GM12874 (cell line): Measurements from ENCODE around the gene RPL7A.

Experiments used
- TF ChIP-seq, protein P1 (sequence below): IDR thresholded peaks from 2 replicates; pipeline ENCODE4 v1.5.1; 2011; ENCODE audit warnings: low read depth, mild to moderate bottlenecking, control low read depth, low read length, moderate library complexity; ENCODE audit not compliant: insufficient read depth

RPL7A gene

DNA sequence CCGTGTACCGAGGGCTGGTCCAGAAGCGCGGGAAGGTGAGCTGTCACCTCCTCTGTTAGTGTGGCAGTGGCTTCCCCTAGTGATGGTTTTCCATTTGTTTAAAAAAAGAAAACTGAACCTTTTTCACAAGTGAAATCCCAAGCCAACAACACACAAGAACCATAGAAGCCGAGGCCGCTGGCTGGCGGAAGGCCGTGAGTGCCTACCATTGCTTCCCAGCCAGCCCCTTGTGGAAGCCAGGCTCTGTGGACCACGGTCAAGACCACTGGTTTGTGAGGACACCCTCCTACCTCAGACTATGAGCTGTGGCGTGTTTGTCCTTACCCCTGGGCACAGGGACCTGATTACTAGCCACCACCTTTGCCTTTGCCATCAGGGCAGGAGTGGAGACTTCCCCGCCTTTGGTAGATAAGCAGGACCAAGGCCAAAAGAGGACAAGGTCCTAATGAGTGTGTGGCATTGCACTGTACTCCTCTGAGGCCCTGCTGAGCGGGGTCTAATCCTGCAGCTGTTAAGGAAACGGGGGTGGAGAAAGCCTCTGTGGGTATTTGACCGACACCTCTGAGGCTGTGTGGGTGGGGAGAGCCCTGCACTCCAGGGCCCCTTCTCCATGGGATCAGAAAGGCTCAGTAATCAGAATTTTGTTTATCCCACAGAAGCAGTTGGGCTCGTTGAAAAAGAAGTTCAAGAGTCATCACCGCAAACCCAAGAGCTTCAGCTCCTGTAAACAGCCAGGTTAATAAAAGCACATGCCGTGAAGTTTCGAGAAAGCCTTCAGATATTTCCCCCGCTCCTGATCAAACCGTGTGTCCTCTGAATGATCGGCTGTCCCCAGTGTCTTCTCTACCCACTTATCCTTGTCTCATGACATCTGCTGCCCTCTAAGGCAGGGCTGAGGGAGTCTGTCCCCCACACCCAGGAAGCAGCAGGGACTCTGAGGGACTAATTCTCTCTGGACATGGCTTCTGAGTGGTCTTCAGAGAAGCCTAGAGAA, 12.7 kb downstream of the RPL7A start:
- TF ChIP-seq, protein P1, sequence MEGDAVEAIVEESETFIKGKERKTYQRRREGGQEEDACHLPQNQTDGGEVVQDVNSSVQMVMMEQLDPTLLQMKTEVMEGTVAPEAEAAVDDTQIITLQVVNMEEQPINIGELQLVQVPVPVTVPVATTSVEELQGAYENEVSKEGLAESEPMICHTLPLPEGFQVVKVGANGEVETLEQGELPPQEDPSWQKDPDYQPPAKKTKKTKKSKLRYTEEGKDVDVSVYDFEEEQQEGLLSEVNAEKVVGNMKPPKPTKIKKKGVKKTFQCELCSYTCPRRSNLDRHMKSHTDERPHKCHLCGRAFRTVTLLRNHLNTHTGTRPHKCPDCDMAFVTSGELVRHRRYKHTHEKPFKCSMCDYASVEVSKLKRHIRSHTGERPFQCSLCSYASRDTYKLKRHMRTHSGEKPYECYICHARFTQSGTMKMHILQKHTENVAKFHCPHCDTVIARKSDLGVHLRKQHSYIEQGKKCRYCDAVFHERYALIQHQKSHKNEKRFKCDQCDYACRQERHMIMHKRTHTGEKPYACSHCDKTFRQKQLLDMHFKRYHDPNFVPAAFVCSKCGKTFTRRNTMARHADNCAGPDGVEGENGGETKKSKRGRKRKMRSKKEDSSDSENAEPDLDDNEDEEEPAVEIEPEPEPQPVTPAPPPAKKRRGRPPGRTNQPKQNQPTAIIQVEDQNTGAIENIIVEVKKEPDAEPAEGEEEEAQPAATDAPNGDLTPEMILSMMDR: no peak

DNA sequence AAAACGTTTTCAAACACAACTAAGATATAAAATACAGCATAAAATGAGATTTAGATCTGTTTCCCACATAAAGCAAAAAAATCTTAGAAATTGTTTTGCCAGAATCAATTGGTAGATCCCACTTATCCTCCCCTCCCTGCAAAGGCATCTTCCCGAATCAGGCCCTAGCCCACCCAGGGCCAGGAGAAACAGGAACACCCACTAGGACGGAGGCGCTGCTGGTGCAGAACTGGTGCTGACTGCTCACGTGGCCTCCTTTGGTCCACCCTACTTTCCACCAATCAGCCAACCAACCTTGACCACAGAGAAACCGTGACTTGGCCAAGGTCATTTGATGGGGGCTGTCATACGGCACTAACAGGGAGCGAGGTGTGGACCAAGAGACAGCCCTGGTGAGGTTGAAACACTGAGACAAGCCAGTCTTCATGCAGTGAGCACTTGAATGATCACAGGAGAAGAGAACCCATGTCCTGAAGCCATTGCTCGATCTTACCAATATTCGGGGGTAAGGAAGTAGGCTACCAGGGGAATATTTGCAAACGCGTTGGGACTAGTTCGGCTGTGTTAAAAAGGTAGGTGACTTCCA, 13.6 kb downstream of the RPL7A start:
- TF ChIP-seq, protein P1: no peak

DNA sequence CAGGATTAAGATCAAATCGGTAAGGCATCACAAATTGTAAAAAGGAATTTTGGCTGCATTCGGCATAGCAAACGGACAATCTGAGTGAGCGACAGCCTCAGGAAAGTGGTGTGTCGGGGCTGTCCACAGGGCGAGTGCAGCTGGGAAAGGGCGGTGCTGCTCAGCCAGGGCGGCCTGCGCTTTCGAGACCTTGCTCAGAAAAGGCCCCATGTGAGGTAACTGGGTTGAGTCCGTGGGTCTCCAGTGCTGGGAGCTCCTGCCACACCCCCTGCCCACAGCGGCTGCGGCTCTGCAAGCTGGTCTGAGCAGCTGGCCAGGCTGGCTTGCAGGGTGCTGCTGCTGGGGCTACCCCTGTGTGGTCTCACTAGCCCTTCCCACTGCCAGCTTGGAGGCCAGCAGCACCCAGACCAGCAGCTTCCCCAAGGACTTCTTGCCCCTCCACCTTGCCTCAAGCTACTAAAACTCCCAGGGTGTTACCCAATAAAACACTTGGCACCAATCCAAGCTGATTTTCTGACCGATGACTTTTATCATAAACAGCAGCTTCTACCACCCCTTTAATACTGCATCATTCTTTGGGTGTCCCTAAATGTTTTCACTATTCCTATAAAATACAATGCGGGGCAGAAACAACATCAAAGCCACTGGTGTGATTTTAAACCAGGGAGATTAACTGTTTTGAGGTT, 14.5 kb downstream of the RPL7A start:
- TF ChIP-seq, protein P1: no peak

DNA sequence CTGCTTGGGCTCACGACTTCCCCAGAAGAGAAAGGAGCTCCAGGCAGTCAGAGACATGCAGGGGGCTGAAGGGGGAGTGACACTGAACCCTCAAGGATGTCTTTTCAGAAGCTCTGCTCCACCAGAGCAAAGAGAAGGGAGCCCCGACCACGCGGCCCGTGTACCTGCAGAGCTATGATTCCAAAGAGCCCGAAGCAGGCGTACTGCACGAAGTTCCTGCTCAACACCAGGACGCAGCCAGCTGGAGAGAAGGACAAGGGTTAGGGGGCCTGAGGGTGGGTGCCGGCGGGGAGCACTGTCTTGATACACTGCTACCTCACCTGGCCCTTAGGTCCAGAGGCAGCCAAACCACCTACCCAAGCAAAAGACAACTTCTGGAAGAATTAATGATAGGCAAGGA, 18.4 kb downstream of the RPL7A start:
- TF ChIP-seq, protein P1: no peak

DNA sequence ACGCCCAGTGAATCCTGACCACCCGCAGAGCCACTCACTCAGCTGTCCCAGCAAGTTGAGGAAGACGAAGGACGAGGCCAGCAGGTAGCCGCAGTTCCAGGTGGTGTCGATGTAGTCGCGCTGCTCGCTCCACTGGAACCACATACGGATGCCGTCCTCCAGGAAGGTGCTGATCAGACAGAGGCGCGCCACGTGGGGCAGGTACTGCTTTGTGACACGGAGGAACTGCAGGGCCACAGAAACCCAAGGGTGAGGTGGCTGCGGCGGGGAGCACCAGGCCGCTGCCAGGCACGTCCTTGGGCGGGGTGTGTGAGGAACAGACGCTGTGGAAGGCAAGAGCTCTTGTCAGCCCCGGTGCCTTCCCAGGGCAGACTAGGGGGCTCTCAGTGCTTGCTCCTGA, 19.2 kb downstream of the RPL7A start:
- TF ChIP-seq, protein P1: no peak

DNA sequence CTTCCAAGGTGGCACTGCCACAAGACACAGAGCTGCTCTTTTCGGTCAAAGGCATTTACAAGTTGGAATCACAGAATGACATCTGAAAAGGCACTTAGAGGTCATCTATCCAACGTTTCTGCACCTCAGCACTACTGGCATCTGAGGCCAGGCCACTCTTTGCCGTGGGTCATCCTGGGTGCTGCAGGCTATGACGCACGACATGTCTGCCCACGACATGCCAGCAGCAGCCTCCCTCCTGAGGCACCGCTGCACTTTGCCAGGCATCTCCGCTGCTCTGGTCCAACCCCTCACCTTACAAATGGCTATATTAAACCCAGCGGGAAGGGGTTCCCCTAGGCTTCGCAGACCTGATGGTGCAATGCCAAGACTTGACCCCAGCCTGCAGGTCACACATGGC, 19.8 kb downstream of the RPL7A start:
- TF ChIP-seq, protein P1: no peak

DNA sequence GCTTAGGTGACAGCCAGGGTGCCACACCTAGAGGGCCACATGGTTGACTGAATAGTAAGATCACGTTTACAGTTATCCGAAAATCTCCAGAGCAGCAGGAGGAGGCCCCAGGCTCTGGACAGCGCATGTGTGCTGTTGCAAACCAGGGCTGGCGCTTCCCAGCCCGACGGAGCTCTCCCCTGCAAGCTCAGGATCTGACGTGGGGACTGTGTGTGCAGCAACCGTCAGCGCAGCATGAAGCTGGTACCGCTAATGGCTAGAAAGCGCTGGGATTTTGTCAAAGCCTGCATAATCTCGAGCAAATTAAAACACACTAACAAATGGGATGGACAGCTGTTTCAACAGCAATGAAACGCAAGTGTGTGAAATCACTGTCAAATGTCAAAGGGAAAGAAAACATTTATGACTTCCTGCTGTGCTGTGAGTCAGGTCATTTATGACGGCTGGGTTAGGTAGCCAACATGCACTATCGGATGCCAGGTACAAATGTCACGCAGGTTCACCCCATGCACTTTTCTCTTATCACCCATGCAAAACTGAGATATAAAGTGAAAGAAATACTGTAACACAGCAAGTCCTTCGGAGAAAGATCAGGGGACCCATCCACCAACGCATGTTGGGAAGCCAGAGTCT, 20.3 kb downstream of the RPL7A start:
- TF ChIP-seq, protein P1: no peak
